Middle frontal gyrus (tissue), 1 donor: ENCODE measurements around the gene DPEP2.
"Not testable (repeated sequence)": the region's sequence is repeated elsewhere in the genome, so short reads cannot be mapped to it uniquely, and the experiment has no call there.

Experiments used
- DNase-seq: peaks from one replicate; pipeline ENCODE4 v3.0.0-alpha.2; 2015; ENCODE audit warnings: low spot score; ENCODE audit errors: extremely low spot score

The DPEP2 gene

GRCh38 chr16:67977005-67977404, 22.3 kb downstream of the DPEP2 start:
- DNase-seq: no peak

- no peak for DNase-seq
Observed at GRCh38 chr16:67976205-67976604, 23.1 kb downstream of the DPEP2 start.

GRCh38 chr16:67975321-67976105, 23.8 kb downstream of the DPEP2 start:
- DNase-seq: no peak

GRCh38 chr16:67972285-67972684, 27.0 kb downstream of the DPEP2 start:
- not testable (repeated sequence) for DNase-seq

- no peak for DNase-seq
Observed at GRCh38 chr16:67971111-67971510, 28.2 kb downstream of the DPEP2 start.

- no peak for DNase-seq
Observed at GRCh38 chr16:67969254-67970039, 29.8 kb downstream of the DPEP2 start.

- peak; percentile 5 for DNase-seq
Observed at GRCh38 chr16:67968400-67969253, 30.7 kb downstream of the DPEP2 start, which contains the start of gene SLC12A4. Gene SLC12A4, minus strand, starts transcription at chr16:67968637. Its CDS starts 84 bp downstream, at chr16:67968553.

- DNase-seq: no peak
Observed at GRCh38 chr16:67967958-67968399, 31.3 kb downstream of the DPEP2 start.

GRCh38 chr16:67967183-67967957, 31.9 kb downstream of the DPEP2 start:
- DNase-seq: no peak

- DNase-seq: no peak
Observed at GRCh38 chr16:67966549-67967182, 32.6 kb downstream of the DPEP2 start.

GRCh38 chr16:67965668-67966548, 33.4 kb downstream of the DPEP2 start:
- DNase-seq: no peak

- DNase-seq: no peak
Observed at GRCh38 chr16:67964477-67965131, 34.7 kb downstream of the DPEP2 start.

- no peak for DNase-seq
Observed at GRCh38 chr16:67963662-67964321, 35.5 kb downstream of the DPEP2 start.

GRCh38 chr16:67963292-67963661, 36.0 kb downstream of the DPEP2 start:
- DNase-seq: no peak

GRCh38 chr16:67962135-67962534, 37.1 kb downstream of the DPEP2 start:
- DNase-seq: no peak

- no peak for DNase-seq
Observed at GRCh38 chr16:67961551-67961957, 37.7 kb downstream of the DPEP2 start.

- DNase-seq: no peak
Observed at GRCh38 chr16:67959536-67960329, 39.6 kb downstream of the DPEP2 start.
